Effector CD8-positive, alpha-beta T cell (primary cell): ENCODE results near the gene FAM3B.

ENCODE experiments used
- DNase-seq: peaks from one replicate; lab custom pipeline; 2025; lab: John Stamatoyannopoulos, UW

The FAM3B gene

GRCh38 chr21:41397471-41397891 is 80.9 kb downstream of the FAM3B start:
- no peak for DNase-seq

GRCh38 chr21:41398251-41398650 is 81.7 kb downstream of the FAM3B start:
- DNase-seq, result no peak

- DNase-seq, result no peak
Measured at GRCh38 chr21:41398831-41399230, 82.2 kb downstream of the FAM3B start.

- DNase-seq, result no peak
Measured at GRCh38 chr21:41399246-41399800, 82.7 kb downstream of the FAM3B start.

- no peak for DNase-seq
Measured at GRCh38 chr21:41402231-41402630, 85.6 kb downstream of the FAM3B start.

- DNase-seq, result no peak
Measured at GRCh38 chr21:41402796-41403195, 86.2 kb downstream of the FAM3B start.

- DNase-seq, result no peak
Measured at GRCh38 chr21:41403331-41403730, 86.7 kb downstream of the FAM3B start.

GRCh38 chr21:41403966-41404365 is 87.4 kb downstream of the FAM3B start:
- DNase-seq, result no peak

GRCh38 chr21:41405321-41405720 is 88.7 kb downstream of the FAM3B start:
- DNase-seq, result no peak

GRCh38 chr21:41406340-41406739 is 89.7 kb downstream of the FAM3B start:
- no peak for DNase-seq
